HCT116 (cell line): Measurements from ENCODE around the gene C4orf54.

Experiments used
- ATF3 ChIP-seq: IDR thresholded peaks from 2 replicates; pipeline ENCODE4 v1.6.1; 2012
- CEBPB ChIP-seq: IDR thresholded peaks from 2 replicates; pipeline ENCODE4 v1.6.1; 2012; ENCODE audit warnings: low read depth
- CTCF ChIP-seq, 3 experiments: fragments of 200-600 bp in 1 of 3; sonication (generic) in 1 of 3; IDR thresholded peaks in 2 of 3; conservative IDR thresholded peaks in 1 of 3; 2 replicates each; pipeline ENCODE4 v1.5.1; 2012 to 2017; ENCODE audit warnings: low read depth in 2 of 3, low read length in 2 of 3, antibody characterized with exemption in 1 of 3, borderline replicate concordance in 1 of 3, control low read depth in 1 of 3, mild to moderate bottlenecking in 1 of 3, mixed read lengths in 1 of 3, mixed run types in 1 of 3, moderate library complexity in 1 of 3; ENCODE audit not compliant: insufficient read depth in 1 of 3
- EGR1 ChIP-seq: IDR thresholded peaks from 2 replicates; pipeline ENCODE4 v1.6.1; 2012; ENCODE audit warnings: low read depth
- EZH2 ChIP-seq: fragments of 200-600 bp; sonication (generic); IDR thresholded peaks from 2 replicates; pipeline ENCODE4 v1.6.1; 2017; ENCODE audit warnings: antibody characterized with exemption, mixed run types
- EZH2phosphoT487 ChIP-seq: fragments of 200-600 bp; IDR thresholded peaks from 2 replicates; pipeline ENCODE4 v1.6.1; 2018; ENCODE audit warnings: antibody characterized with exemption, borderline replicate concordance
- JUND ChIP-seq: IDR thresholded peaks from 2 replicates; pipeline ENCODE4 v1.6.1; 2012
- POLR2A ChIP-seq: IDR thresholded peaks from 2 replicates; pipeline ENCODE4 v1.7.0; 2011; ENCODE audit warnings: borderline replicate concordance; ENCODE audit not compliant: insufficient read depth, insufficient read length; ENCODE audit errors: extremely low read depth
- POLR2AphosphoS5 ChIP-seq: IDR thresholded peaks from 2 replicates; pipeline ENCODE4 v1.6.1; 2011; ENCODE audit warnings: mild to moderate bottlenecking, low read depth, low read length, moderate library complexity
- RAD21 ChIP-seq: IDR thresholded peaks from 2 replicates; pipeline ENCODE4 v1.6.1; 2012; ENCODE audit warnings: low read depth, mild to moderate bottlenecking
- REST ChIP-seq: IDR thresholded peaks from 2 replicates; pipeline ENCODE4 v1.6.1; 2012; ENCODE audit warnings: low read depth
- SP1 ChIP-seq: IDR thresholded peaks from 2 replicates; pipeline ENCODE4 v1.6.1; 2012; ENCODE audit warnings: low read depth
- ZBTB33 ChIP-seq: IDR thresholded peaks from 2 replicates; pipeline ENCODE4 v1.6.1; 2011; ENCODE audit warnings: mild to moderate bottlenecking, low read length, moderate library complexity; ENCODE audit not compliant: insufficient replicate concordance; ENCODE audit errors: extremely low read depth

GRCh38 chr4:99610605-99611175, 46.9 kb downstream of the C4orf54 start:
- TF ChIP-seq POLR2A (no peak), CTCF (IDR thresholded peaks at IDR 0.05 in 2 of 3, conservative IDR thresholded peaks at IDR 0.05 in 1 of 3; ENCODE audit: borderline replicate concordance in 1 of 3, insufficient read depth in 1 of 3, low read depth in 2 of 3, low read length in 2 of 3) (no peak), RAD21 (no peak), SP1 (no peak), POLR2AphosphoS5 (no peak), EZH2 (no peak), REST (no peak), ZBTB33 (no peak), JUND (no peak), CEBPB (no peak), ATF3 (no peak), EGR1 (no peak), EZH2phosphoT487 (no peak)
